Endodermal cell (in vitro differentiated cells): Measurements from ENCODE around the gene FAM124B. TPM values are rescaled to one million over a fixed set of nuclear protein-coding genes. Genes with fewer than 3 reads are reported as not detected.

Experiments used
- DNase-seq: peaks from one replicate; pipeline ENCODE4 v3.0.0-alpha.2; 2017
- H3K27ac ChIP-seq: 2 replicates; pipeline ENCODE4 v1.5.1; 2013; ENCODE audit warnings: mild to moderate bottlenecking, low read depth, low read length, moderate library complexity
- H3K27me3 ChIP-seq: 2 replicates; pipeline ENCODE4 v1.6.1; 2013; ENCODE audit warnings: mild to moderate bottlenecking, low read length, moderate library complexity; ENCODE audit not compliant: insufficient read depth, control insufficient read depth, poor library complexity, severe bottlenecking
- H3K36me3 ChIP-seq: 2 replicates; pipeline ENCODE4 v1.7.0; 2013; ENCODE audit warnings: mild to moderate bottlenecking, low read length, moderate library complexity; ENCODE audit not compliant: control insufficient read depth, insufficient read depth
- H3K4me1 ChIP-seq: one replicate; pipeline ENCODE4 v1.7.0; 2013; ENCODE audit warnings: low read length; ENCODE audit not compliant: control insufficient read depth, insufficient read depth
- H3K4me3 ChIP-seq: 2 replicates; pipeline ENCODE4 v1.5.1; 2013; ENCODE audit warnings: mild to moderate bottlenecking, low read length, moderate library complexity
- H3K9ac ChIP-seq: 2 replicates; pipeline ENCODE4 v1.6.1; 2013; ENCODE audit warnings: mild to moderate bottlenecking, low read length, moderate library complexity; ENCODE audit not compliant: poor library complexity, severe bottlenecking; ENCODE audit errors: extremely low read depth
- H3K9me3 ChIP-seq: 2 replicates; pipeline ENCODE4 v1.6.1; 2013; ENCODE audit warnings: mild to moderate bottlenecking, low read length, moderate library complexity; ENCODE audit not compliant: control insufficient read depth
- H3K27ac Mint-ChIP-seq: 2 replicates; pipeline ENCODE4 v1.8.0; 2020; ENCODE audit warnings: mixed read lengths
- H3K27me3 Mint-ChIP-seq: 2 replicates; pipeline ENCODE4 v1.8.0; 2021; ENCODE audit warnings: mild to moderate bottlenecking, mixed read lengths; ENCODE audit not compliant: insufficient read depth
- H3K36me3 Mint-ChIP-seq: 2 replicates; pipeline ENCODE4 v1.8.0; 2020; ENCODE audit warnings: low read depth, mixed read lengths
- H3K4me1 Mint-ChIP-seq: 2 replicates; pipeline ENCODE4 v1.8.0; 2020; ENCODE audit warnings: mixed read lengths
- H3K4me3 Mint-ChIP-seq: 2 replicates; pipeline ENCODE4 v1.8.0; 2020; ENCODE audit warnings: mild to moderate bottlenecking, moderate library complexity, mixed read lengths
- H3K9me3 Mint-ChIP-seq: 2 replicates; pipeline ENCODE4 v1.8.0; 2020; ENCODE audit warnings: mild to moderate bottlenecking, mixed read lengths
- CTCF ChIP-seq: fragments of 200-600 bp; sonication (generic); conservative IDR thresholded peaks from 2 replicates; pipeline ENCODE4 v1.5.0; 2021; ENCODE audit warnings: antibody characterized with exemption, mild to moderate bottlenecking
- WGBS, 2 experiments: methylation state at CpG; one replicate each; pipeline versions ENCODE4 v1.1.5 to v1.1.7; 2013; ENCODE audit warnings: missing lambda C conversion rate in 2 of 2, mixed read lengths in 1 of 2; ENCODE audit not compliant: insufficient coverage in 1 of 2, insufficient read length in 1 of 2; 5-methylcytosine and 5-hydroxymethylcytosine counted together
- long read RNA-seq, 4 experiments: library from polyadenylated mRNA in 2 of 4; library from RNA in 1 of 4; library from capped mRNA in 1 of 4; stranded (forward) in 3 of 4; unstranded in 1 of 4; transcript quantifications; one replicate each; pipeline ENCODE4 v2.0.0, GENCODE V29; 2020 to 2021; ENCODE audit warnings: inconsistent platforms in 1 of 4
- polyA plus RNA-seq, 2 experiments: library from polyadenylated mRNA; stranded (reverse); fragments of 50-300 nt; gene quantifications; one replicate each; pipeline ENCODE4 v1.2.3, GENCODE V29; 2013
- total RNA-seq, 2 donors: library from RNA; stranded (reverse); fragmentation: NEBNext Ultra II Directional in 1 of 2; extraction: Animal tissue kit (Norgen Biotek cat#: 25700) in 1 of 2; gene quantifications; 2 replicates in 1 of 2; 3 replicates in 1 of 2; pipeline ENCODE4 v1.2.1, GENCODE V29; 2021

The FAM124B gene
- total RNA-seq: 1 to 10 TPM in 1 of 2 donors, under 1 TPM in 1; 0.58 to 1.2 TPM
- polyA plus RNA-seq (2013, experiment 1 of 2): 0.18 TPM
- polyA plus RNA-seq (2013, experiment 2 of 2): 0.08 TPM
- long read RNA-seq, experiment 1, partial matches to known transcripts: 0 of 1 reads
- long read RNA-seq, experiment 1, other reads (novel, unspliced or antisense): 0 of 1 reads
- long read RNA-seq, experiment 2: 0 reads
- long read RNA-seq, experiment 3, partial matches to known transcripts: 0 of 7 reads
- long read RNA-seq, experiment 3, other reads (novel, unspliced or antisense): 3 of 7 reads
- long read RNA-seq, experiment 4: 0 reads

- DNase-seq: peak; percentile 59
- no peak within 1 kb of the TSS for H3K4me3 ChIP-seq
- H3K36me3 ChIP-seq: no peaks in the 10 kb centered on the region
Measured at GRCh38 chr2:224401641-224402342, at the start of gene FAM124B. Gene FAM124B (minus strand): TSS chr2:224402107. CDS start chr2:224401768, 339 bp downstream.

GRCh38 chr2:224449212-224450147 is 47.6 kb upstream of the FAM124B start:
- peak; percentile 56 for DNase-seq
- H3K27me3 Mint-ChIP-seq: no peaks in the 10 kb centered on the region
- H3K4me1 ChIP-seq: no peaks in the 10 kb centered on the region
- H3K4me3 Mint-ChIP-seq: no peak overlapping the region
- no peaks in the 10 kb centered on the region for H3K36me3 ChIP-seq
- no peaks in the 10 kb centered on the region for H3K27me3 ChIP-seq
- 73 to 89% methylated on average over 1 to 4 of the region's 4 CpGs for WGBS, 2 experiments
- no peaks in the 10 kb centered on the region for H3K36me3 Mint-ChIP-seq
- no peaks in the 10 kb centered on the region for H3K9me3 ChIP-seq
- H3K27ac ChIP-seq: no peak overlapping the region
- no peaks in the 10 kb centered on the region for H3K4me1 Mint-ChIP-seq
- no peak overlapping the region for H3K27ac Mint-ChIP-seq
- H3K9me3 Mint-ChIP-seq: no peaks in the 10 kb centered on the region
- TF ChIP-seq CTCF: peak; percentile 84
- no peak overlapping the region for H3K4me3 ChIP-seq
- H3K9ac ChIP-seq: no peak overlapping the region

More at GRCh38 chr2:224401641-224402342, at the start of gene FAM124B:
- H3K27ac Mint-ChIP-seq: peak within 1 kb of the TSS; percentile 20
- Histone ChIP-seq H3K27ac (no peak within 1 kb of the TSS), H3K9me3 (peaks cover 15% of the 10 kb centered on the region), H3K9ac (no peak within 1 kb of the TSS), H3K4me1 (no peaks in the 10 kb centered on the region), H3K27me3 (no peaks in the 10 kb centered on the region)
- H3K4me3 Mint-ChIP-seq: no peak within 1 kb of the TSS
- H3K4me1 Mint-ChIP-seq: peaks cover 21% of the 10 kb centered on the region
- H3K9me3 Mint-ChIP-seq: peaks cover 16% of the 10 kb centered on the region
- H3K36me3 Mint-ChIP-seq: no peaks in the 10 kb centered on the region
- H3K27me3 Mint-ChIP-seq: no peaks in the 10 kb centered on the region
- no peak for TF ChIP-seq CTCF
- 89% methylated on average over 12 to 19 of the region's 19 CpGs for WGBS, 2 experiments

GRCh38 chr2:224448236-224448635 is 46.3 kb upstream of the FAM124B start:
- H3K27me3 ChIP-seq: no peaks in the 10 kb centered on the region
- no peak for TF ChIP-seq CTCF
- H3K4me1 Mint-ChIP-seq: no peaks in the 10 kb centered on the region
- H3K4me3 ChIP-seq: no peak overlapping the region
- no peak for DNase-seq
- no peaks in the 10 kb centered on the region for H3K36me3 ChIP-seq
- no peaks in the 10 kb centered on the region for H3K36me3 Mint-ChIP-seq
- H3K4me1 ChIP-seq: no peaks in the 10 kb centered on the region
- 95 to 100% methylated on average over 1 of the region's 1 CpG for WGBS, 2 experiments
- no peaks in the 10 kb centered on the region for H3K27me3 Mint-ChIP-seq
- H3K9ac ChIP-seq: no peak overlapping the region
- H3K27ac ChIP-seq: no peak overlapping the region
- no peak overlapping the region for H3K4me3 Mint-ChIP-seq
- H3K9me3 Mint-ChIP-seq: peaks cover 3% of the 10 kb centered on the region
- no peaks in the 10 kb centered on the region for H3K9me3 ChIP-seq
- no peak overlapping the region for H3K27ac Mint-ChIP-seq
